Lower leg skin (tissue), 4 donors: ENCODE measurements around the gene SYT8. TPM values are rescaled to one million over a fixed set of nuclear protein-coding genes. Genes with fewer than 3 reads are reported as not detected.

ENCODE experiments used
- DNase-seq, 2 donors: peaks; one replicate each; pipeline ENCODE4 v3.0.0-alpha.2; 2019; ENCODE audit warnings: low spot score in 2 of 2
- H3K4me3 ChIP-seq: fragments of 200-600 bp; sonication (generic); 2 replicates; pipeline ENCODE4 v1.5.1; 2017; ENCODE audit warnings: mild to moderate bottlenecking, low read depth; ENCODE audit not compliant: poor library complexity, severe bottlenecking
- POLR2A ChIP-seq, 2 donors: fragments of 450-650 bp; IDR thresholded peaks; one replicate each; pipeline ENCODE4 v1.6.1; 2016 to 2017; ENCODE audit warnings: antibody characterized with exemption in 2 of 2, mild to moderate bottlenecking in 1 of 2, moderate library complexity in 1 of 2
- WGBS, 2 donors: methylation state at CpG; one replicate each; pipeline ENCODE4 v1.1.5; 2018; 5-methylcytosine and 5-hydroxymethylcytosine counted together
- intact Hi-C: fragments of 100-400 bp; cut with DNase I; formaldehyde crosslinking; loops from one replicate; pipeline ENCODE4 v1.15.0; 2023; ENCODE audit warnings: low total_unique reads
- total RNA-seq, 4 donors: library from RNA; depleted of rRNA; stranded (reverse); fragments of >200 nt; gene quantifications; one replicate each; pipeline ENCODE4 v1.1.0, GENCODE V29; 2016
- TF ChIP-seq, protein P1 (sequence below), 3 donors: fragments of 450-650 bp; IDR thresholded peaks; one replicate each; pipeline ENCODE4 v1.5.1; 2016; ENCODE audit warnings: antibody characterized with exemption in 3 of 3, mild to moderate bottlenecking in 3 of 3, moderate library complexity in 2 of 3

SYT8 gene
- total RNA-seq, 4 donors from 2014 or later = 74.1 to 177 (median 106) TPM

DNA sequence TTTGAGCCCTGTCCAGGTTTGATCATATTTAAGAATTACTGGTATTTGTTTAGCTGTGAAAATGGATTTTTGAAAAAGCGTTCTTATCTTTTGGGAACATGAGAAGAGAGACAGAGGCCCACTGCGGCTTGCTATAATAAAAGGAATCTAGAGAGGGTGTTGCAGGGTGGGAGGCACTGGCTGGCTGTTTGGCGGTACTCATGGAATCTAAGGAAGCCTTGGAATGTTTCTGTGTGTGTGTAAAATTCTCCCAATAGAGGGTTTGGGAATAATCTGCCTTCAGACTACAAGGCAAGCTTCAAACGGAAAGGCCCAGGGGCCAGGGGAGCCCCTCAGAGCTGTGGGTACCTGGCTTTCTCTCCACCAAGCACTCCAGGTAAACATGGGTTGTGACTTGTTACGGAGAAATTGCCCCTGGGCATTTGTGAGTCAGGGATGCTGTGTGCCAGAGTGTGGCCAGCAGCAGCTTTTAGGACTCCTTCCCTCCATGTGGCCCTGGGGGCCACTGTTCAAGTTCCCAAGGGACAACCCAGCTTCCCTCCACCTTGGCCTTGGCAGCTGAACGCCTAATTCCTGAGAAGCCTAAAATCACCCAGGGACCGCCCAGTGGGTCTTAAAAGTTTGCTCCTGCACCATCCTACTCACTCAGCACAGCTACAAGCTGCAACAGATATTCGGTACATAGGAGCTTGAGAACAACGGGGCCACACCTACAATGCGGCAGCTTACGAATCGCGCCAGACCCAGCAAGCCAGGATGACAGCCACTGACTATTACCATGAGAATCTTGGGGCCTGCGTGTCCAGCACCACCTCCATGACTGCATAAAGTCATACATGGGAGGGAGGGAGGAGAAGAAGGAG is 14.1 kb upstream of the SYT8 start:
- intact Hi-C loops = no loop called here
- TF ChIP-seq, protein P1, sequence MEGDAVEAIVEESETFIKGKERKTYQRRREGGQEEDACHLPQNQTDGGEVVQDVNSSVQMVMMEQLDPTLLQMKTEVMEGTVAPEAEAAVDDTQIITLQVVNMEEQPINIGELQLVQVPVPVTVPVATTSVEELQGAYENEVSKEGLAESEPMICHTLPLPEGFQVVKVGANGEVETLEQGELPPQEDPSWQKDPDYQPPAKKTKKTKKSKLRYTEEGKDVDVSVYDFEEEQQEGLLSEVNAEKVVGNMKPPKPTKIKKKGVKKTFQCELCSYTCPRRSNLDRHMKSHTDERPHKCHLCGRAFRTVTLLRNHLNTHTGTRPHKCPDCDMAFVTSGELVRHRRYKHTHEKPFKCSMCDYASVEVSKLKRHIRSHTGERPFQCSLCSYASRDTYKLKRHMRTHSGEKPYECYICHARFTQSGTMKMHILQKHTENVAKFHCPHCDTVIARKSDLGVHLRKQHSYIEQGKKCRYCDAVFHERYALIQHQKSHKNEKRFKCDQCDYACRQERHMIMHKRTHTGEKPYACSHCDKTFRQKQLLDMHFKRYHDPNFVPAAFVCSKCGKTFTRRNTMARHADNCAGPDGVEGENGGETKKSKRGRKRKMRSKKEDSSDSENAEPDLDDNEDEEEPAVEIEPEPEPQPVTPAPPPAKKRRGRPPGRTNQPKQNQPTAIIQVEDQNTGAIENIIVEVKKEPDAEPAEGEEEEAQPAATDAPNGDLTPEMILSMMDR (IDR thresholded peaks at IDR 0.05) = no peak
- no peak for TF ChIP-seq POLR2A (IDR thresholded peaks at IDR 0.05)
- H3K4me3 ChIP-seq = no peak overlapping the region
- WGBS, 2 donors = 49 to 52% methylated on average over 14 of the region's 14 CpGs
- DNase-seq = no peak

DNA sequence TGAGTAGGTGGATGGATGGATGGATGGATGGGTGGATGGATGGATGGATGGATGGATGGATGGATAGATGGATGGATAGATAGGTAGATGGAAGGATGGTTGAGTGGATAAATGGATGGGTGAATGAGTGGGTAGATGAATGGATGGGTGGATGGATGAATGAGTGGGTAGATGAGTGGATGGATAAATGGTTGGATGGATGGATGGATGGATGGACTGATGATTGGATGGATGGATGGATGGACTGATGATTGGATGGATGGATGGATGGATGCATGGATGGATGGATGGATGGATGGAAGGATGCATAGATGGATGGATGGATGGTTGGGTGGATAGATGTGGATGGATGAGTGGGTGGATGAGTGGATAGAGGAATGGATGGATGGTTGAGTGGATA is 13.2 kb upstream of the SYT8 start:
- DNase-seq = no peak
- intact Hi-C loops = no loop called here
- H3K4me3 ChIP-seq = no peak overlapping the region
- TF ChIP-seq POLR2A (IDR thresholded peaks at IDR 0.05) = no peak
- TF ChIP-seq, protein P1 (IDR thresholded peaks at IDR 0.05) = no peak

DNA sequence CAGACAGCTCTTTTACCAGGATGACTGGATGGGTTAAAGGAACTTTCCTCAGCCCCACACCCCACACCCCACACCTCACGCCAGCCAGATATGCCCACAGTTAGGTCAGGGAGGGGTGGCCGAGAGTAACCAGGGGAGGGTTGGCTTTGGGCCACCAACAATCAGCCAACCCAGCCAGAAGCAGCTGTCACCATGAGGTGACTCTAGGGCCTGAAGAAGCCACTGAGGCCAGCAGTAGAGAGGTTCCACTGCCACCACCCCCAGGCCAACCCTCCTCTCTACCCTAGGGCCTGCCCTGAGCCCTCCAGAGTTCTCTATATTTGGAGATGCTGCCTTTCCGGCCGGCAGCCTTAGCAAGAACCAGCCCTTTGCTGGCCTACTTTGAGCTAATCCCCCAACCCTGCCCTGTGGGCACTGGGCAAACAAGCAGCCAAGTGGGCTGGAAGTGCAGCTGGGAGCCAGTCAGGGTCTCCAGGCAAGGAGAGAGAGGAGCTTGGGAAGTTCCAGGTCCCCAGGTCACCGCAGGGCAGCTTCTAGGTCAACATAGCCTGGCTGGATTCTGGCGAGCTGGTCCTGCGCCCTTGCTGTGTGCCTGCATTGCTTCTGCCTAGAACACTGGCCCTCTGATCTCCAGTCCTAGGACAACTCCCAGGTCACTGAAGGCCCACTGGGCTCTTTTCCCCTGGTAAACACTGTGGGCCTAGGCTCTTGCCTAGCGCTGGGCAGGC is 12.0 kb upstream of the SYT8 start:
- H3K4me3 ChIP-seq = no peak overlapping the region
- intact Hi-C loops = no loop called here
- TF ChIP-seq, protein P1 (IDR thresholded peaks at IDR 0.05) = no peak
- no peak for TF ChIP-seq POLR2A (IDR thresholded peaks at IDR 0.05)
- WGBS, 2 donors = 63 to 75% methylated on average over 7 to 8 of the region's 8 CpGs
- no peak for DNase-seq

DNA sequence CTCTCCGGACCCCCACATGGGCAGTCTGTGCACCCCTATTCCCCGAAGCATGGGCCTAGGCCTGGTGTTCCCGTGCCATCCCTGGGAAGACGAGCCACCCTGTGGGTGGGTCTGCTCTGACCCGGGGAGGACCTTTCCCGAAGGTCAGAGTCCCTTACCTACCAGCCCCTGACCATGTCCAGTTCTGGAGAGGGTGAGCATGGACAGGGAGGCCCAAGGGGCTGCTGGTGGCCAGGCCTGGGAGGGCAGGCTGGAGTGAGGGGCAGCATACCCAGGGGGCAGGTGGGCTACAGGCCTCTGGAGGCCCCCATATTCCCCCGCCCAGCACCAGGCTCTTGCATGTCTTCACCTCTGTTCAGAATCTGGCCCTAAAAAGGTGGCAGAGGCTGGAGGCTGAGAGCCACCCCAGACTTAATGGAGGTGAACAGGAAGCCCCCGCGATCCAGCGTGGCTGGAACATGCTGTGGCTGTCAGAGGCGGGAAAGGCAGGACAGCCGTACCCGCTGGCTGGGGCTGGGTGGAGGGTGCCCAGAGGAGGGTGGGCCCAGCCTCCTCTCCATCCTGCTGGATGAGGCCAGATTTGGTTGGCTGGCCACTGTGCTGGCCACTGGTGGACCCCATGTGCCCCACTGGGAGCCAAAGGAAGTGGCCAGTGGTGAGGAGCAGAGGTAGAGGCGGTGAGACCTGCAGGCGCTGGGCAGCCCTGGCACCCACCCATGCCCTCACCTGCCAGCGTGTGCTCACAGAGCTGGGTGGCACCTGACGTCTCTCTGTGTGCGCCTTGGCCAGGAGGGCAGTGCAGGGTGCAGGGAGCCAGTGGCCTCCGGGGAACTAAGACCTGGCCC is 11.2 kb upstream of the SYT8 start:
- intact Hi-C loops = no loop called here
- DNase-seq = no peak
- no peak overlapping the region for H3K4me3 ChIP-seq
- TF ChIP-seq POLR2A (IDR thresholded peaks at IDR 0.05) = no peak
- TF ChIP-seq, protein P1 (IDR thresholded peaks at IDR 0.05) = no peak
- 68 to 83% methylated on average over 13 to 19 of the region's 19 CpGs for WGBS, 2 donors

DNA sequence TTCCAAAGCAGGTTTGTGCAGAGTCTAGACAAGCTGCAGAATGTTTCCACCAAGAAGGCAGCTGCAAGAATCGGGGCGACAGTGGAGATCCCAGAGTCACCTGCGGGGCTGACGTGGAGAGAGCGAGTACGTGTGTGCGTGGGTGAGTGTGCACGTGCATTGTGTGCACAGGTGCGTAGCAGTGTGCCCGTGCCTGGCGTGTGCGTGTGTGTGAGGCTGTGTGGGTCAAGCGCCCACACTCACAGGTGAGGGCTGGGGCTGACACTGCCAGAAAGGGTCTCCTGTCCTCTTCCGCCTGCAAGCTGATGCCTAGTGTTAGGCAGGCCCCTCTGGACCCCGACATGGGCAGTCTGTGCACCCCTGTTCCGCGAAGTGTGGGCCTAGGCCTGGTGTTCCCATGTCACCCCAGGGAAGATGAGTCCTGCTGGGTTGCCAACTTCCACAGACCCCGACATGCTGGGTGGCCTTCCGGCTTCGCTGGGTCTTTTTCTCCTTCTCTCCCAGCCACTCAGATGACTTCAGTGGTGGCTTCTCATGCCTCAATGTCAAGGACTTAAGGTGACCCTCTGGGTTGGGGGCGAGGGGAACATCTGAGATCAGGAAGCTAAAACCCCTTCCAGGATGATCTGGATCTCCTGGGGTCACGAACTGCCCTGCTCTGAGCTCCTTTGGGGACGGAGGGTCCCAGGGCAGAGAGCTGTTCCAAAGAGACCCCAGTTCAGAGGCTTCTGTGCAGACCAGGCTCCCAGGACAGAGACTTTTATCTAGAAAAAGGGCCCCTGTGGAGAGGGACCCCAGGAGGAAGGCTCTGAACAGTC is 10.4 kb upstream of the SYT8 start:
- peak in 1 of 2 donors; percentile 70 for DNase-seq
- no peak overlapping the region for H3K4me3 ChIP-seq
- TF ChIP-seq POLR2A (IDR thresholded peaks at IDR 0.05) = no peak
- TF ChIP-seq, protein P1 (IDR thresholded peaks at IDR 0.05) = no peak
- intact Hi-C loops = no loop called here
- WGBS, 2 donors = 75 to 80% methylated on average over 23 of the region's 23 CpGs
